Activated gamma-delta T cell (primary cell): ENCODE results near the gene GID8.

Experiments
- DNase-seq: peaks from one replicate; lab custom pipeline; 2025; lab: John Stamatoyannopoulos, UW

The GID8 gene

DNA sequence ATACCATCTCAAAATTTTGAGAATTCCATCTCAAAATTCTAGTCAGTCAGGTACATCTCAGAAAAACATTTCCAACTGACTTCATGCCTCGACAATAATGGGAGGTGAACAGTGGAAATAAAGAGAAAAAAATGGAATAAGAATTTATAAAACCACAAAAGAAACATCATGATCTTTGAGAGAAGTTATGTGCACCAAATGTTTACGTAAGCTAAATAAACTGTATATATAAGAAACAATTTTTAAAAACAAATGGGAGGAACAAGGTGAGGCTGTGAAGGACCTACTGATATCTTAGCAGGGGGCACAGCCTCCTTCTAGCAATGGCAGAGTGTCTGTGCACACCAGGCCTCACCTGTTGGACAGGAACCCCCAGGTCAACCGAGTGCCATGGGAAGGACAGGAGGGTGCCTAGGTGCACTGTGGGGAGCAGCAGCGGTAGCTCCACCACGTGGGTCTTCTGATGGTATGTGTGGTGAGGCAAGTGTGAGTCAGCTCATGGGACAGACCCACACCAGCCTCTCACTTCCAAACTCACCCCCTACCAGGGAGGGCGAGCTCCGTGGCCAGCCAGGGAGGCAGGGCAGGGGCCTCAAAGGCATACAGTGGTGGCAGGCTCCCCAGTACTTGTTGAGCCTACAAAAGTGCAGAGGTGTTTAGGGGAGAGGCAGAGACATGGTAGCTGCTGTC is 34.9 kb upstream of the GID8 start:
- DNase-seq, result no peak

DNA sequence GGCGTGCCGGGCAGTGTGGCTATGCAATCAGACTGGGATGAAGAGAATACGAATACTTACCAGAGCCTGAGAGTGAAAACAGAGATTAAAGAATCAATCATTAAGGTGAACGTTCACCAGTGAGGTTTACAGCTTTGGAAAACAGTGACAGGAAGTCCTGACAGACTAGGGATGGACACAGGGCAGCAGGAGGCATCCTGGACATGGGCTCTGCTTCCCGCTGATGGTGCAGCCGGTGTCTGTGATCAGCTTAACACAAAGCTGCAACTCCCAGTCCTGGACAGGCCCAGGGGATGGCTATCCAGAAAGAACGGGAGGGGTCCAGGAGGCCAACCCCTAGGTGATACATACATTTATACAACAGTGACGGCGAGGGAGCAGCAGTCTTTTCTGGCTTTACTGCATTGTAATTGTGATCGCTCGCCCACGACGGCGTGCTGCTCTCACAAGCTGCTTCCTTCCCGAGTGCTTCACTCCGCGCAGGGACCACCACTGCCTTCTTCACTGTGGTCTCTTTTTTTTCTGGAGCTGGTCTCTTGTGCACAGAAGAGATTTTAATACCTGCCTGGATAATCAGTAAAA is 32.3 kb upstream of the GID8 start:
- DNase-seq, result no peak

DNA sequence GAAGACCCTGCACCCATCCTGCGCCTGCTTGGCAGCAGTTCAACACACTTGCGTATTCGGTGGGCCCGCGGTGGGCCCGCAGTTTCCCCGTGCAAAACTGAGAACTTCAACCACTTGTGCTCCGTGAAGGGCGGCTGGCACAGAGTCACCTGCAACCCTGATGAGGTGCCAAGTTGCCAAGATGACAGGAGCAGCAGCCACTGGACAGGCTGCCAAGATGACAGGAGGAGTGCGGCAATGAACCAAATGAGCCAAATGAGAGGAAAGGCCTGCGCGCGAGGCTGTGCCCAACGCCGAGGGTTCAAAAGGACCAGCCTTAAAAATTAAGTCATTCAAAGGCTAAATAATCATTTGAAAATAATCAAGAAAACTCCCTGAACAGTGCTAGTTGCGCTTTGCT is 31.7 kb upstream of the GID8 start:
- no peak for DNase-seq

DNA sequence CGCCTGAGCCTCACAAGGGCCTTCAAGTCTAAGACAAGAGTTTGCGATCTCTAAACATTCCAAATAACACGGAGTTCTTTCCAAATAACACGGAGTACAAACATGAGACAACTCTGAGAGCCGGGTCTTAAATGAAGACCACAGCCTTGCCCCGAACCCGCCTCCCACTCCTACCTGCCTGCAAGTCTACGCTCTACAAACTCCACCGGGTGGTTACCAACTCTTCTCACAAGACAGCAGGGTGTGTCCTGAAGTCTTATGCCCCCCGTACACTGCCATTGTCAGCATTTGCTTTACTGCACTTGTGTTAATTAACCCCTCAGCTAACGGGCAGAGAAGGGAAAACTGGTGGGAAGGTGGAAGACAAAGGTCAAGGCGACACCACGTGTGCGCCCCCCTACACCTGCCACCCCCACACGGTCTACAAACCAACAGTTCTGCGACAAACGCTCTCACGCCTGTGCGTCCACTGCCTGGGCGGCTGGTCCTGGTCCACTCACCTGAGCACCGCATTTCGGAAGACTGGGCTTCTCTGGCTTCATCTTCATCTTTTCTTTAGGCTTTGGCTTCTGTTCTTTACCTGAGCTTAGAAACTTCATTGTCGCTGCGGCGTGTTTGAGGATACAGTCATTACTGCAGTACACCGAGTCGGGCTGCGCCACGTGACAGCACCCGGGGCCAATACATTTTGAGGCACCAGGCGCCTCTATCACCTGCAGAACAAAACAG is 31.1 kb upstream of the GID8 start:
- DNase-seq, result no peak

DNA sequence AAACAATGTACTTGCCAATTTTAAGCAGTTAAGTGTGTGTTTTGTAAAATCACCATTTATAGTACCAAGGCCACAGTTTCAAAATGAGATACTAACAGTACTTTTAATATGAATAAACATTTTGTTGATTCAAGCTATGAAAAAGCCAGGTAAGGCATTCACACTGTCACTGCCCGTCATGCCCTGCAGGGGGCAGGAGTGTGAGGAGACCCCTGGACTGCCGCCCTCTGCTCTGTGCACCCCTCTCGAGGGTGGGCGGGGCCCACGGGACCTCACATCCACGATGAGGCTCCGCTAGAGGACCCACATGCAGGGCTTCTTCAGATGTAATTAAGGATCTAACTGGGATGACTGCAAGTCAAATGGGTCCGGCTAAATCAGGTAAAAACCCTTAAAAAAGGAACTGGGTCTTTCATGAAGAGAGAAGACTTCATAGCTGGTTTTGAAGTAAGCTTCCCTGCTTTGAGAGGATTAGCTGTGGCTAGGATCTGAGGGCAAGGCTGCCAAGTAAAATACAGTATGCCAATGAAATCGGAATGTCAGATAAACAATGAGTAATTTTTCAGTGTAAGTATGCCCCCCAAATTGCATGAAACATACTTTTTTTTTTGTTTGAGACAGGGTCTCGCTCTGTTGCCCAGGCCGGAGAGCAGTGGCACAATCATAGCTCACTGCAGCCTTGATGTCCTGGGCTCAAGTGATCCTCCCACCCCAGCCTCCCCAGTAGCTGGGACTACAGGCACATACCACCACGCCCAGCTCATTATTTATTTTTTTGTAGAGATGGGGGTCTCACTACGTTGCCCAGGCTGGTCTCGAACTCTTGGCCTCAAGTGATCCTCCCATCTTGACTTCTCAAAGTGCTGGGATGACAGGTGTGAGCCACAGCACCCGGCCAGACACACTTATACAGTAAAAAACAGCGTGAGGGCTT is 30.3 kb upstream of the GID8 start:
- no peak for DNase-seq

DNA sequence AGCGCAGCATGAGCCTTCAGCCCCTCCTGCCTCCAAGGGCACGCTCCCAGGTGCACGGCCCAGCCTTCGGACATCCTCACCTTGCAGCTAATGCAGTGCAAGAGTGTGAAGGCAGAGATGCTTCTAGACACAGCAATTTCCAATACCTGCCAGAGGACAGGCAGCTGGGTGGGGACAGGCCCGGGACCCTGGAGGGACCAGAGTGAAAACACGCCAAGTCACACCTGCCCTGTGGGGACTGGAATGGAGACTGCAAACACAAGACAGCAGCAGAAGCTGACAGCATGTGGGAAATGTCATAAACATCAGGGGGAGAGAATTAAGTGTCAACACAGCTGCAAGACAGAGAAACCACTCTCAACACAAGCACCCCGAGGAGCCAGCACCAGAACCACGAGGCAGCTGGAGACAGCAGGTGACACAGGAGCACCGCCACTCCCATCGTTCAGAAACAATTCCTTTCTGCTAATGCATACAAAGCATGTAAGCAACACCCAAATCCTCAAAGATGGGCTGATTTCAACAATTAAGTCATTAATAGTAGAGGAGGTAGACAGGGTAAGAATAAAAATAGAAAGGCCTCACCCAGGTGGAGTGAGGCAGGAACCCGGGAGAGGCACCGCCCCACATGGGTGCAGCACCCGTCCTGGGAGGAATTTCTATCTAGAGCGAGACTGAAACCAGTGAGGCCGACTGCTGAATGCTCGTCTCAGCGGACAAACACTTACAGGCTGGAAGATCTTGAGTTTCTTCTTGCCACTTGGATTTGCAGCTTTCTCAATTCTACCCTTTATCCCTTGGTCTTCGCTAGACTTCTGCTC is 28.8 kb upstream of the GID8 start:
- no peak for DNase-seq

DNA sequence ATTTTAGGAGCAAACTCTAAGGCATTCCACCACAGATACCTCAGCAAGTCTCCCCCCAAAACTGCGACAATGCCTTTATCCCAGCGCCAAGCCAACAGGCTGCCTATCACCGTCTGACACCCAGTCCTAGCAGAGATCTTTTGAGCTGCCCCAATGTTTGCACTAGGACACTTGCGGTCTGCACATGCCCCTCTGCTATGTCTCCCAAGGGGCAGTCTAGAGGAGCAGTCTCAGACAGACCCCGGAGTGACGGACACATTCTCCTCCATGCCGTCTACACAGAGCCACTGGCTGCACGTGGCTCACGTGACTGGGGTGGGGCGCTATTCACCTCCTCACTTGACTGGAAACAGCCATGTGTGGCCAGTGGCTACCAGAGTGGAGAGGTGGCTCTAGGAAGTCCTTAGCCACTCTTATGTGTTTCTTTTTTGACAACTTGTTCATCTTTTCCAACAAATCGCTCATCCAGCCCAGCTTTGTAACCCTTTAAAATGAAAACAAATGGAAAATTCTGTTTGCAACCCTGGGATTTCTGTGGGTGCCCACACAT is 27.7 kb upstream of the GID8 start:
- no peak for DNase-seq

DNA sequence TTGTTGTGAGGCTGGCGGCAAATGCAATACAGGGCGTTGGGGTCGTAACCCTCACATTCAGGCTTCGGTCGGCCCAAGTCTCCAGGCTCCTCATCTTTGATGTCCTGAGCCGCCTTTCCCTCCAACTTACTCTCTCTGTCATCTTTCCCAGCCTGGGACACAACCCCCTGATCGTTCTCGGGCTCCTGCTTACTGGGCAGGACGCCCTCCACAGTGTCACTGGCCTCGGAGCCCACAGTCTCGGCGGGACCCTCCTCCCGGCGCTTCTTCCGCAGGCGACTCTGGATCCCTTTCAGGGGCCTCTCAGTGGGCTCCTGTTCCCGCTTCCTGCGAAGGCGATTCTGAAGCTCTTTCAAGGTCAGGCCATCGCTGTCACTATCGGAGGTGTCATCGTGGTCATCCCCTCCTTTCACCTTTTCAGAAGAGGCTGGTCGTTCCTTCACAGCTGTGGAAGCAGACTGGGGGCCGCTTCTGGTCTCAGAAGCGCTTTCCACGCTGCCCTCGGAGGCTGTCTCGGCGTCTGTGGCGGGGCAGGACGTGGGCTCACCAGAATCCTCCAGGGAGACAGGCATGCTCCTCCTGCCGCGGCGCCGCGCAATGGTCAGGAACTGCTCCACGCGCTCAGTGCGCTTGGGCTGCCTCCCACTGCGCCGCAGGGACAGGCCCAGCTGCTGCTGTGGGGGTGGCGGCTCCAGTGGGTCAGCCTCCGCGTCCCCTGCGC is 27.0 kb upstream of the GID8 start:
- DNase-seq, result no peak

DNA sequence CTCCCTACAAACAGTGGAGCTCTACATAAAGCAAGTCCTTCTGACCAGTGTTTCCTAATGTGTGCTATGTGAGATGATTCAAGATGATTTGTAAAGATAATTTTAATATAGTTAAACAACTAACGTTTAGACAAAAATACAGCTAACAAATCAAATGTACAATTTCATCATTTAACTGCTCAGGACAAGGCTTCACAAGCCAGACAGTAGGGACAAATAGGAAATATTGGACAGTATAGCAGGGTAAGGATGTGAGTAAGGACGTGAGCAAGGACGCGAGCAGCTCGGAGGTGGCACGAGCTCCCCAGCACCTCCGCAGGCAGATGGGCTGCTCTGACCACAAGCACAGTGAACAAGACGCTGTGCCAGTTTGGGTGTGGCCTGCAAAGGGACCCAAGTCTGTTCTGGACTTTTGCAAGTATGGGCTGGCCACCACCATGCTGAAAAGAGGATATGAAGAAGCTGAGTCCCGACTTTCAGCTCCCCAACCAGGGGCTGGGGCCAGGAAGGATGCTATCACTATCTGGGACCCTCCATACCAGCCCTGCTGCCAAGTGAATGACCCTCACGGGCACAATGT is 26.2 kb upstream of the GID8 start:
- DNase-seq, result no peak

DNA sequence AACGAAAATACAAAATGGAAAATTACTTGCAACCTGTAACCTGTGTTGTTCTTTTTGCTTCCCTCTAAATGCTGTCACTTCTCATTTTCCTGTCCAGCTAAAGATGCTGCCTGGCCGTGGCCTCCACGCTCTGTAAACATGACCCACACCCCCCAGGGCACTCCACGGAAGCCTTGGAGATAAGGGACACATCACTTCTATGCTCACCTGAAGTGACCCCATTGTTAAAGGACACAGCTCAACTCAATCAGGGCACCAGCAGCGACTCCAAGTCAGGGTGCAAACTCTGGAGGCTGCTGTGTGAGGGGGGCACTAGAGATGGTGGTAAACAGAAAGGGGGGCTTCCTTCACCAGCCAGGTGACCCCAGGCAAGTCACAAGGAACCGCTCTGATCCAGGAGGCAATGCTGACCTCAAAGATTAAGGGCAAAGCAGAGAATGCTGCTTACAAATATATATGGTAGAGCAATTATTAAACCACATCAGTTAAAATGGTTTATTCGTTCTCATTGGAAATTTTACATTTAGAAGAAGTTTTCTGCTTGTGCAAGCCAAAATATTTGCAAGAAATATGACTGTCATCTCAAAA is 24.8 kb upstream of the GID8 start:
- DNase-seq, result no peak

DNA sequence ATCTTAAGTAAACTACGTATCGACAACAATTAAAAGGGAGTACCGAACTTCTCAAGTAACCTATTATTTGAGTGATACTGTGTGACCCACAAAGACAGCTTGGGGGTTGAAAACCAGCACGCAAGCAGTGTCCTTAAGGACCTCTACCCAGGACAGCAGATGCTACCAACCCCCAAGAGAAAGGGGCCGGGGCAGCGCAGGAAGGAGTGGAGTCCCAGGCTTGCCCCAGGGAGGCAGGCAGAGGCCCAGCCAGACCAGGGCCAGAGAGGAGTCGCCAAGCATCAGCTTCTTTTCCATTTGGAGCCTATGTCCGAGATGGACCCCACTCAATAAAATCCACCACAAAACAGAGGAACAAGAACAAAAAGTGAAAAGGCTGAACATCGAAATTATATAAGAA is 23.5 kb upstream of the GID8 start:
- no peak for DNase-seq

DNA sequence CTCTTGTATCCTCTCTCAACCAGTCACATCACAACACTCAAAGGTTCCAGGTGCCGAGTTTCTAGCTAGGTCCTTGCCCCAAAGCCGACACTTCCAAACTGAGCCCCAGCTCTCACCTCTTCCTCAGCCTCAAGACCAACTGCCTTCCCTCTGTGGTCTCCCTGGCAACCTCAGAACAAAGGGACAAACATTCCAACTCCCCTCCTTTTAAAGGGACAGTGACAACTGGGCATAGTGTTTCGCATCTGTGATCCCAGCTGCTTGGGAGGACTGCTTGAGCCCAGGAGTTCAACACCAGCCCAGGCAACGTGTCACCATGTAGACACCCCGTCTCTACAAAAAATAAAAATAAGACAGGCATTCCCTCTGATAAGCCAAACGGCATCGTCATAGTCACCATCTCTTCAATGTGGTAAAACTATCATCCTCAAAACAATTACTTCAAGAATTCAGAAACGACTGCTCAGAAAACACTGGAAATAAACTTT is 22.9 kb upstream of the GID8 start:
- DNase-seq, result no peak

DNA sequence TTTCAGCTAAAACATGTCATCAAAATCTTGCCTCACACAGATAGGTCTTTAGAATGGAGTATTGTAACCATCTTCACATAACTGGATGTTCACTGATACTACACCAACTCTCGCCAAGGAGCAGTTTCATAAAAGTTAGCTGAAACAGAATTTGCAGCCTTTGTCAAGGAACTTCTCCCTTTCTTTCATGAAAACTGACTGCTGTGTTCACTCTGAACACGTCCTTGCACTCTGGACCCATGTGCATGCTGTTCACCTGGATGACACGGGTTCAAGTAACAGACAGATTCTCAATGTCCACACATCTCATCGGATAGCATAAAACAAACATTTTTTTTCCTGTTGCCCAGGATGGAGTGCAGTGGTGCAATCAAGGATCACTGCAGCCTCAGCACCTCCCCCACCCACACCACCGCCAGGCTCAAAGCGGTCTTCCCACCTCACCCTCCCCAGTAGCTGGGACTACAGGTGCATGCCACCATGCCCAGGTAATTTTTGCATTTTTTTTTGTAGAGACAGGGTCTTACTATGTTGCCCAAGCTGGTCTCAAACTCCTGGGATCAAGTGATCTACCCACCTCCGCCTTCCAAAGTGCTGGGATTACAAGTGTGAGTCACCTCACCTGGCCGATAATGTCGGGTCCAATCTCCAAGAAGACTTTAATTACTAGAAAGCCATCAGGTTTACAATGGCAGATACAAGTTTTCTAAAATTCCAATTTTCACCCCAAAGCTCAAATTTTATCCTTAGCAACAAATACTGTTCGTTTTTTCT is 21.1 kb upstream of the GID8 start:
- DNase-seq, result no peak

DNA sequence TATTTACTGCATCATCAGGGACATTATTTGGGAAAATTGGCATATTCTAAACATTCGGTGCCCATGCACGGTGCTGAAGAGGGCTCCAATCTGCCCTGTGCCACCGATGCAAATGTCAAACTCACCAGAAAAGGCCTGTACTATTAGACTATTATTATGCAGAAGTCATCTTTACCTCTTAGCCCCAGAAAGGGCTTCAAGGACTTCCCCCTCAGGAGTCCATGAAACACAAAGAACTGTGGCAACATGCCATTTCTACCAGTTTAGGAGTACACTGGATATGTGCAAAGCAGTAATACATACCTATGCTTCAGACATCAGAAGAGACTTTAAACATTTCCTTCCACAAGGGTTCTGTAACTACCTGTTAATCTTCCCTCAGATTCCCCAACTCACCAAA is 20.2 kb upstream of the GID8 start:
- DNase-seq, result no peak

DNA sequence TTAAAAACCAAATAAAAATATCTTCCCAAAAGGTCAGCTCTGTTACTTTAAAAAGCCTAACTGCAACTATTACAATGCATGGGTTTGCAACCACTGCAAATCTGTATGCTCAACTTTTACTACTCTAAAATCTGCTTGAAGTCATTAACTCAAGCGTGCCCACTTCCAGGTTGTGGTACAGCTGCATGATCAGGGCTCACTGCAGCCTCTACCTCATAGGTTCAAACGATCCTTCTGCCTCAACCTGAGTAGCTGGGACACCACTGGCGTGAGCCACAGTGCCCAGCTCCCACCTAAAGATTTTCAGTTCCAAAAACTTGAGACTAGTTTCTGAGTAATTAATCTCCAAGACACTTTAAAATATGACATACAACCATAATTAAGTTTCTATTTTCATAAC is 19.8 kb upstream of the GID8 start:
- DNase-seq, result no peak

DNA sequence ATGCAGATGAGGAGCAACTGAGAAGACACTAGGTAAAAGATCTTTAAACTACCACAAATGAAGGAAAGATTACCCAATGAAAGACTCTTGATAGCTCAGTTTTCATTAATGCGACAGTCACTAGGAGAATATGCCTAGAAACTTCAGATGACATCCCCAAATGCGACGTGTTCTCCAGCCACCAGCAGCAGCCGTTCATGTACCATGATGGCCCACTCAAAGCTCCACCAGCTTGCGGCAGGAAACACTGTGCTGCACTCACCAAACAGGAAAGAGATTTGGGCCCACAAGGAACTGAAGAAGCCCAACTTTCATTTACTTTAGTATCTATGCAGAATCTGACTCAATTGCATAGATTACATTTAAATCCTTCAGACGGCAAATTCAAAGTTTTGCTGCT is 19.1 kb upstream of the GID8 start:
- no peak for DNase-seq

DNA sequence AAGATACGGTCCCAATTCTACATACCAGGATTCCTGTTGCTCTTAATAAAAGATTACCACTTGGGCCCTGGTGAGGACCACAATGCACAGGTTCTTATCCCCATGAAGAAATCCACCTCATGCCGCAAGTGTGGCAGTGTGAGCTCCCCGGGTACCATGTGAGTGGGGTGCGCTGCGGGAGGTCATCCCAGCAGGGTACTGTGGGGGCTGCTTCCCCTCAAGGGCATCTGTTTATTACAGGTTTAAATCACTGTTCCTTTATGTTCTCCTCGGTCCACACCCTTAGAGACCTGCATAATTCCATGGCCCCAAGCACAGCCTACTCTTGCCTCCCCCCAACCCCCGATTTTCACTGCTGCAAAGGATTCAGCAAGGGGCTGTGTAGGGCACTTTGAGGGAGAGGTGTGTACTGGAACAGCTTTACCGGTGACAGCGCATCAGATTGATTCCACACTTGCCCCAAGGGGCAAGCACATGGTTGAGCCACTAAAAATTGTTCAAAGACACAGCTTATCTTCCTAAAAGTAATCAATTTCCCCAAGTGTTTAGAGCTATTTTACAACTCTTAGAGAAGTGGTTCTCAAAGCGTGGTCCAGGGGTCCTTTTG is 17.8 kb upstream of the GID8 start:
- no peak for DNase-seq

DNA sequence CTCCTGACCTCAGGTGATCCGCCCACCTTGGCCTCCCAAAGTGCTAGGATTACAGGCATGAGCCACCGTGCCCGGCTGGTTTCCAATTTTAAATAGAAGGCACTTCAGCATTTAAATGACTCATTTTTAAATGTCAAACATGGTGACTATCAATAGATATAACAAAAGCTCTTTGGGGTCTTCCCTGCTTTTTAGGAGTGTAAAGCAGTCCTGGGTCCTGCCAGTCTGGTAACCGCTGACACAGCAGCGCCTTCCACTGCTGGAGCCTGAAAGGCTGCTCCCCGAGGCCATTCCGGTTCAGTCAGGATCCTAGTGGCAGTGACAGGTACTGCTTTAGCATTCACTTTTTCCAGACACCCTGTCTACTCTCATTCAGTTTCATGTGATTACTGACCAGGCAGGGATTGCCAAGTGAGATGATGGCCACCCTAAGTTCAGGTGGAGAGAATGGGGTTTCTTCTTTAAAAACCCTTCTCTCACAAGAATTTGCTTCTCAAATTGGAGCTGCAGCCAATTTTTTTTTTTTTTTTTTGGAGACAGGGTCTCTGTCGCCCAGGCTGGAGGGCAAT is 16.7 kb upstream of the GID8 start:
- no peak for DNase-seq
